GM18867 (cell line): Measurements from ENCODE around the gene DUOX1.
A peak's percentile ranks its signal among the peaks of the same experiment; 100 is the strongest.

ENCODE experiments used
- ATAC-seq: cut with Tn5 transposase; IDR thresholded peaks from one replicate; pipeline ENCODE4 v1.9.1; 2021; ENCODE audit warnings: mild to moderate bottlenecking, moderate library complexity; ENCODE audit not compliant: unreplicated experiment

DUOX1 gene

GRCh38 chr15:45165536-45165935, 35.7 kb downstream of the DUOX1 start:
- ATAC-seq, result no peak

GRCh38 chr15:45166834-45167630, 37.2 kb downstream of the DUOX1 start:
- ATAC-seq, result peak; percentile 93

DNA sequence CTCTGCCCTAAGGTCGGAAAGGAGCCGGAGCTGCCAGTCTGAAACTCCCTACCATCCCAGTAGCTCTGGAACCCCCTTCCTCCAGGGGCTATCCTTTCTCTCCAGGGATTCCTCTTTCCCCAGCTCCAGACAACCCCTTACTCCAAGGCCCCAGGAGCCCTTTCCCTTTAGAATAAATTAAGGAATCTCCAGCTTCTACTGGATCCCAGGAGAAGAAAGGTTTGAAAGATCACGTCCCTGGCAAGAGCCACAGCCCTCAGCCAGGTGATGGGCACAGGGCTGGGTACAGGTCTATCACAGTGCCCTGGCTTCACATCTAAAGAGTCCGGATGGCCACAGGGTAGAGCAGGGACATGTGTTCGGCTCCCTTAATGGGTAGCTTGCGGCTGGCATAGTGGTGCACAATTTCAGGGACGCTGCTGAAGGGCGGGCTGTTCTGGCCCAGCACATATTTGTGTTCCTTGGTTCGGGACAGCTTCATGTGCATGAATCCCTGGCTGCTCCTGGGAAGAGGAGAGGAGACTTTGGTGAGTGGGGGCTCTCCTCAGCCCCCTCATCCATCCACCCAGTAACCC, 37.9 kb downstream of the DUOX1 start:
- ATAC-seq, result no peak

DNA sequence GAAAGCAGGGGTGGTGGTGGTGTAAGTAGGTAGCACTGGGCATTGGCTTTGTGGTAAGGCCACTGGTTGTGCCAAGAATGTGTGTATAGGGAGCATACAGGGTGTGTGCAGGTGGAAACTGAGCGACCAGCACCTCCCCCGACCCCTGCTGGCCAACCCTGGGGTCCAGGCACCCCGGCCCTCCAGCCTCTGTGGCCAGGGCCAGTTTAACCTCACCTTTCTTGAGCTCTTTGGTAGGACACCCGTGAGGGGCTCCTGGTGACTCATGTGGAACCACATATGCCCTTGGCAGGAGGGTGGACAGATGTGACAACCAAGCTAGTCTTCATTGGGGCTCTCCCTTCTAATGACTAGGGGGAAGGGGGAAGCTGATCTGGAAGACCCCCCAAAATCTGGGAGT, 38.5 kb downstream of the DUOX1 start:
- no peak for ATAC-seq

GRCh38 chr15:45168751-45169551, 39.2 kb downstream of the DUOX1 start:
- no peak for ATAC-seq

GRCh38 chr15:45169608-45170480, 40.0 kb downstream of the DUOX1 start:
- no peak for ATAC-seq

DNA sequence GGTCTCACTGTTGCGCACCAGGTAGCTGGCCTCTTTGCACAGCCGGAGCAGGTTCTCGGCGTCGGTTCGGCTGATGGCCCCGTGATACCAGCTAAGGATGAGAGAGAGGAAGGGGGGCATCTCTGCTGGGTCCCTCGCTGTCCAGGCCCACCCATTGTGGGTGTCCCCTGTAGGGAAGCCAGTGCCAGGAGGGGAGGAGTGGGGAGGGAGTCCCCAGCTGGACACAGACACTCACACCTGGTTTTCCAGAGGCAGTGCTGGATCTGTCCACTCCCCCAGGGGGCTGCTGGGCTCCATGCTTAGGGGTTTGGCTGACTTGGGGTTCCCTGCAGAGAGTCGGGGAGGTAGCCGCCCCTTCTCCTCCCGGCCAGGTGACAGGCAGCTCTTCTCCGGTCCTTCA, 42.1 kb downstream of the DUOX1 start:
- no peak for ATAC-seq

DNA sequence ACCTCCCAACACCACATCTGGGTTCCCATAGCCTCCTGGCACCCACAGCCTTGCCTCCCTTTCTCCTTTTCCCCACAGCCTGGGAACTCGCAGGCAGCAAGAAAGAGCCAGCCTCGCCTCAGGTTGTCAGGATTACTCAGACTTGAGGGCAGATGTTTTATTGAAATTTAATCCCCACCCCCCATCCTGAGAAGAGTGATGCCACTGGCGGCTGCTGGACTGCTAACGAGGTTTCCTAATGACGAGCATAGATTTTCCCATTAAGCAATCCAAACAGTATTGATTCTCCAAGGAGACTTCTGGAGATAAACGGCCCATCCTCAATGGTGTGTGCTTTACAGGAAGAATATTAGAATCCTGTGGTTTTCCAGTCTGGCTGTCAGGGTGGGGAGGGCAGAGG, 44.3 kb downstream of the DUOX1 start:
- ATAC-seq, result no peak

DNA sequence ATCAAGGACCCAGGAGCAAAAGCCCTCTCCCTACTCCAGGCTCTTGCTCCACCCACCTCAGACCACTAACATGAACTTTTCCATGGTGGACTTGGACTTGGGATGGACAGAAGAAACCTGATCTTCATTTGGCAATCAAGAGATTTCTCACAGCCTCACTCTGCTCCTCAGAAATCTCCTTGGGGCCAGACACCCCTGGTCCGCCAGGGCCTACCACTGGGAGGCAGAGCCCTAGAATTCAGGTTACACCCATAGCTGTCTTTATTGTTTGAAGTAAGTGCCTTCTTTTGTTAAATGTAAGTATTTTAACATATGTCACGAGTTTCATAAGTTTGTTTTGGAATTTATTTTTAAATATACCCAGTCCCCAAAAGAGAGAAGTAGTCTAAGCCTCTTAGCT, 44.8 kb downstream of the DUOX1 start:
- ATAC-seq, result no peak

DNA sequence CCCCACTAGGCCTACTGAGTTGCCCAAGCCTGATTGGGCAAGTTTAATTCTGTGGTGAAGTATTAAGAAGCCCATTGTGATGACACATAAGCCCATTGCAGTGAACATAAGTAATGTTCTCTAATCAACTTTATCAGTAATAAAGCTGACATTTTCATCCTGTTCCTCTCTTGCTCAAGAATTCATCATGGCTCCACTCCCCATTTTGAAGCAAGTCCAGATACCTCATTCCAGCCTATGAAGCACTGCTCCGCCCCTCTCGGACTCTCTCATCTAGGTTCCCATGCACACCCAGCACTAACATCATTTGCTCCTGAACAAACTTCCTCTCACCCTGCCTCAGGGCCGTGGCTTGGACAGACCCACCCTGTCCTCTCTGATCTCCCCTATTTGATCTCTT, 47.5 kb downstream of the DUOX1 start:
- ATAC-seq, result no peak

DNA sequence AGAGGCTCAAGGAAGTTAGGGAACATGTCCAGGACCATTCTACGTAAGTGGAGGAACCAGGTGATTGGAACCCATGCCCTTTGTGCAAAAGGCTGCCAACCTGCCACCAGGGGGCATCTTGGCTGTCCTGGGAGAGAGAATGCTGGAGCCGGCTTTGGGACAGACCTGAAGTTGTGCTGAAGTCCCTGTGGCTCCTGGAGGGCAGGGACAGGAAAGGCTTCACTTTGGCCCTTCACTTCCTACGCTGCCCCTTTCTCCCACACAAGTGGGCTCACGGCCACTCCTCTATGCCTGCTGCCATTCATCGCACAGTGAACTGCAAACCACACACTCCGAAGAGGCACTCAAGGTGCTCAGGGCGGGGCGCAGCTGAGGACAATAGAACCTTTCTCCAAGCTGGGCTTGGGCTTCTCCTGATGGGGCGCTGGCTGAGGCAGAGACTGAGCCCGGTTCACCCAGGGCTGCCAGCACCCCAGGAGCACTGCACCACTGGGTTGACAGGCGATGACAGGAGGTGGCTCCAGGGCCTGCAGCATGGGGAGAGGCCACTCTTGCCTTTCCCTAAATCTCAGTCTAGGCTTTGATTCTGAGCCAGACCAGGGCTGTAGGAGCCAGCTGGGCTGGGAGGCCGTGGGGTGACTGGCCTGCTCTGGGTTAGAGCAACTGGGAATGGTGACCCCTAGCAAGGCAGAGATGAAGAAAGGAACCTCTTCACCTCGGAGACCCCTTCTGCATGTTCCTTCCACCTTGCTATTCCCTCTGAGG, 49.6 kb downstream of the DUOX1 start:
- no peak for ATAC-seq

- ATAC-seq, result no peak
These were observed 50.4 kb downstream of the DUOX1 start for GRCh38 chr15:45180201-45180600.

- no peak for ATAC-seq
These were observed 51.0 kb downstream of the DUOX1 start for GRCh38 chr15:45180648-45181436.

- ATAC-seq, result no peak
These were observed 51.9 kb downstream of the DUOX1 start for GRCh38 chr15:45181491-45182285.

DNA sequence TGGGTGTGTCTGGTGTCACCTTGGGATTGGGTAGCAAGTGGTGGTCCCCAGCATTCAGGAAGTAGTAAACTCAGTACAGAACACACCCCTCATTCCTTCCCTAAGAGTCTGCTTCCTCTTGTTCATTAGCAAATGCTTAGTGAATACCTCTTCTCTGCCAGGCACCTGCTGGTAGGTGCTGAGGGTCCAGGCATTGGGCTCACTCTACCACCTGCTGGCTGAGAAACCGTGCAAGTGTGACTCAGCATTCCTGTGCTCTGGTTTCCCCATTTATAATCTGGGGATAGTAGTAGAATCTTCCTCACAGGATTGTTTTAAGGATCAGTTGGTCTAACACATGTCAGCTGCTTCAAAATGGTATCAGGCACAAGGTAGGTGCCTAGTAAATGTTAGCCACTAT, 53.2 kb downstream of the DUOX1 start:
- no peak for ATAC-seq

DNA sequence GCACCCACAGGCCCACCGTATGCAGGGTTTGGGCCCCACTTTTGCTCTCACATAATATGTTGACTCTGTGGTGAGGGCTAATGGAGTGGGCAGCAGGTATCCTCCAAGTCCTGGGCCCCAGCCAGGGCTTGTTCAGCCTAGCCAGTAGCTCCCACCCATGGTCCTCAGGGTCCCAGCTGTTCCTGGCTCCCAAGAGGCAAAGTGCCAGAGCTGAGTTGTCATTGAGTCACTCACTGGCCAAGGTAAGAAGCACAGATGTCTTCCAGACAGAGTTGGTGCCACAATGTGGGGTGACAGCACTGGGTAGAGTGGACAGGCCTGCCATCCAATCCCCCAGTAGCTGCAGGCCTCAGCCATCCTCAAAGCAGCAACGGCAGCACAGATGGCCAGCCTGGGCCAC, 53.7 kb downstream of the DUOX1 start:
- no peak for ATAC-seq

- no peak for ATAC-seq
These were observed 54.8 kb downstream of the DUOX1 start for GRCh38 chr15:45184562-45185041.

GRCh38 chr15:45185069-45185779, 55.4 kb downstream of the DUOX1 start:
- ATAC-seq, result no peak
